HG03060 (cell line): ENCODE measurements around the gene AP1S1.
"Not testable (repeated sequence)": the region's sequence is repeated elsewhere in the genome, so short reads cannot be mapped to it uniquely, and the experiment has no call there.

Experiments
- ATAC-seq: cut with Tn5 transposase; IDR thresholded peaks from one replicate; pipeline ENCODE4 v1.9.1; 2021; ENCODE audit warnings: low read depth, moderate number of reproducible peaks; ENCODE audit not compliant: unreplicated experiment

The AP1S1 gene

GRCh38 chr7:101124376-101125056 is 29.8 kb upstream of the AP1S1 start:
- ATAC-seq: no peak

- ATAC-seq: no peak
These were observed 28.2 kb upstream of the AP1S1 start for GRCh38 chr7:101125989-101126650.

- no peak for ATAC-seq
These were observed 27.4 kb upstream of the AP1S1 start, which contains the start of gene SERPINE1 for GRCh38 chr7:101126651-101127459. Gene SERPINE1, plus strand, starts transcription at chr7:101127104. Its CDS starts 1,290 bp downstream, at chr7:101128394.

GRCh38 chr7:101127460-101128039 is 26.7 kb upstream of the AP1S1 start:
- no peak for ATAC-seq

GRCh38 chr7:101128040-101128834 is 26.0 kb upstream of the AP1S1 start:
- no peak for ATAC-seq

- ATAC-seq: no peak
These were observed 24.6 kb upstream of the AP1S1 start for GRCh38 chr7:101129603-101130117.

- ATAC-seq: not testable (repeated sequence)
These were observed 21.4 kb upstream of the AP1S1 start for GRCh38 chr7:101132626-101133600.

GRCh38 chr7:101133621-101134398 is 20.5 kb upstream of the AP1S1 start:
- ATAC-seq: no peak

- ATAC-seq: no peak
These were observed 19.8 kb upstream of the AP1S1 start for GRCh38 chr7:101134399-101134980.

GRCh38 chr7:101137651-101138212 is 16.5 kb upstream of the AP1S1 start:
- no peak for ATAC-seq

GRCh38 chr7:101138213-101138870 is 15.9 kb upstream of the AP1S1 start:
- ATAC-seq: no peak

- ATAC-seq: no peak
These were observed 14.0 kb upstream of the AP1S1 start for GRCh38 chr7:101140339-101140699.

- ATAC-seq: no peak
These were observed 13.4 kb upstream of the AP1S1 start for GRCh38 chr7:101140746-101141382.

GRCh38 chr7:101151908-101152651 is 2.2 kb upstream of the AP1S1 start:
- no peak for ATAC-seq

- ATAC-seq: no peak
These were observed 422 bp downstream of the AP1S1 start for GRCh38 chr7:101154693-101155102.

- ATAC-seq: no peak
These were observed 1.0 kb downstream of the AP1S1 start for GRCh38 chr7:101155303-101155702.
